DND-41 (cell line): ENCODE data around the gene TANC2.
A peak's percentile ranks its signal among the peaks of the same experiment; 100 is the strongest.

Experiments
- ATAC-seq: fragments of 200-7000 bp; cut with Tn5 transposase; 3 replicates; pipeline ENCODE4 v1.9.1; 2021; ENCODE audit warnings: low read depth; ENCODE audit not compliant: insufficient read depth
- DNase-seq: peaks from one replicate; pipeline ENCODE4 v3.0.0-alpha.2; 2020
- H2AFZ ChIP-seq: 2 replicates; pipeline ENCODE4 v1.6.0; 2012; ENCODE audit warnings: low read depth, low read length
- H3K27ac ChIP-seq: 2 replicates; pipeline ENCODE4 v1.5.1; 2012; ENCODE audit warnings: low read length, inconsistent platforms
- H3K27me3 ChIP-seq: fragments of 200-600 bp; sonication (generic); 2 replicates; pipeline ENCODE4 v1.6.0; 2012; ENCODE audit warnings: low read length, mild to moderate bottlenecking, inconsistent platforms; ENCODE audit not compliant: insufficient read depth, poor library complexity
- H3K36me3 ChIP-seq: 2 replicates; pipeline ENCODE4 v1.5.1; 2012; ENCODE audit warnings: low read length, inconsistent platforms; ENCODE audit not compliant: insufficient read depth
- H3K4me1 ChIP-seq: 2 replicates; pipeline ENCODE4 v1.5.1; 2012; ENCODE audit warnings: mild to moderate bottlenecking, low read length; ENCODE audit not compliant: insufficient read depth
- H3K4me2 ChIP-seq: 2 replicates; pipeline ENCODE4 v1.6.0; 2012; ENCODE audit warnings: mild to moderate bottlenecking, moderate library complexity, low read length, inconsistent platforms; ENCODE audit not compliant: insufficient read depth
- H3K4me3 ChIP-seq, 2 experiments: fragments of 200-600 bp in 1 of 2; shearing (Covaris generic) in 1 of 2; 2 replicates each; pipeline ENCODE4 v1.5.1; 2012 to 2016; ENCODE audit warnings: inconsistent platforms in 2 of 2, low read length in 2 of 2, mild to moderate bottlenecking in 2 of 2, low read depth in 1 of 2, moderate library complexity in 1 of 2
- H3K79me2 ChIP-seq: 2 replicates; pipeline ENCODE4 v1.6.0; 2012; ENCODE audit warnings: low read length, inconsistent platforms; ENCODE audit not compliant: insufficient read depth
- H3K9ac ChIP-seq: 2 replicates; pipeline ENCODE4 v1.6.0; 2012; ENCODE audit warnings: low read depth, mild to moderate bottlenecking, inconsistent platforms, low read length, moderate library complexity
- H3K9me3 ChIP-seq: 2 replicates; pipeline ENCODE4 v1.5.1; 2012; ENCODE audit warnings: low read length, moderate library complexity, mild to moderate bottlenecking, inconsistent platforms; ENCODE audit not compliant: insufficient read depth, severe bottlenecking
- H4K20me1 ChIP-seq: 2 replicates; pipeline ENCODE4 v1.6.0; 2012; ENCODE audit warnings: low read length; ENCODE audit not compliant: insufficient read depth
- CTCF ChIP-seq: IDR thresholded peaks from 2 replicates; pipeline ENCODE4 v1.5.1; 2012; ENCODE audit warnings: borderline replicate concordance, low read length, moderate library complexity, mild to moderate bottlenecking; ENCODE audit not compliant: poor library complexity, severe bottlenecking; ENCODE audit errors: extremely low read depth
- EZH2 ChIP-seq: IDR thresholded peaks from 3 replicates; pipeline ENCODE4 v1.6.1; 2012; ENCODE audit warnings: borderline replicate concordance, low read depth, mild to moderate bottlenecking, moderate library complexity, low read length, inconsistent platforms; ENCODE audit not compliant: severe bottlenecking

Gene TANC2

GRCh38 chr17:62984801-62985200 lies 18.8 kb downstream of the TANC2 start:
- no peaks in the 10 kb centered on the region for H3K4me1 ChIP-seq
- H3K27ac ChIP-seq = no peak overlapping the region
- H3K4me2 ChIP-seq = no peak overlapping the region
- no peaks in the 10 kb centered on the region for H3K27me3 ChIP-seq
- TF ChIP-seq EZH2 (no peak), CTCF (no peak)
- ATAC-seq = no peak
- peaks cover 20% of the 10 kb centered on the region for H3K9me3 ChIP-seq
- no peak overlapping the region for H2AFZ ChIP-seq
- no peaks in the 10 kb centered on the region for H3K36me3 ChIP-seq
- H4K20me1 ChIP-seq = peaks cover 3% of the 10 kb centered on the region; the same call in 1 of the 2 replicates
- H3K9ac ChIP-seq = no peak overlapping the region
- no peaks in the 10 kb centered on the region for H3K79me2 ChIP-seq
- no peak for DNase-seq
- H3K4me3 ChIP-seq = no peak overlapping the region

DNA sequence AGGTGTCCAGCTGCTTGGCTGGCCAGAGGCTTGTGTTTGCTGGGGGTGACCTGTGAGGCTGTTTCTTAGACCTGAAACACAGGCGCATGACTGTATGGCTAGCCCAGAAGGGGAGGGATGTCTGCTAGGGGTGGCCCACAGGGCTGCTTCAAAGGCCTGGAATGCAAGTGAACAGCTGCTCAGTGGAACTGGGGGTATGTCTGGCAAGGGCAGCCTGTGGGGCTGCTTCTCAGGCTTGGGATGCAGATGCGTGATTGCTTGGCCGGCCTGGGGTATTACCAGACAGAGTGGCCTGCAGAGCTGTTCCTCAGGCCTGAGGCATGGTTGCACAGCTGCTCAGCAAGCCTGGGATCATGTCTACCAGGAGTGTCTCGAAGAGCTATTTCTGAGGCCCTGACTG lies 20.5 kb downstream of the TANC2 start:
- Histone ChIP-seq H3K79me2 (no peaks in the 10 kb centered on the region), H4K20me1 (peaks cover 3% of the 10 kb centered on the region; the same call in 1 of the 2 replicates)

DNA sequence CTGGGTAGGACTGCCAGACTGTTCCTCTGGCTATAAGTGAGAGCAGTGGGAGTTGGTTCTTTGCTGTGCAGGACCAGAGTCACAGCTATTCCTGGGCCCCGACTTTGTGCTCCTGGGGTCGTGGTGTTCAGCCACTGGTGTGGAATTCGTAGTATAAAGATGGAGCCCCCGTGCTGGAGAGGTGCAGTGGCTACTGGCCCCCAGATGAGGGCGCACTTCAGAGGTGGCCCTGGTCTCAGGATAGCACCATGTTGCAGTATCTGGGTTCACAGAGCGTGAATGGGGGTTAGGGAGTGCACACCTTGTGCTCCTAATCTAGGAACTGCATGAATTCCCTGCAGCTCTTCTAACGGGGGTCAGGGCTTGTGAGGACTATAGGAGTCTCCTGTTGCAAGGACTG lies 21.1 kb downstream of the TANC2 start:
- Histone ChIP-seq H3K79me2 (no peaks in the 10 kb centered on the region), H4K20me1 (peaks cover 3% of the 10 kb centered on the region; the same call in 1 of the 2 replicates), H3K4me3 (no peak overlapping the region), H3K27ac (no peak overlapping the region), H3K27me3 (no peaks in the 10 kb centered on the region), H3K9me3 (peaks cover 20% of the 10 kb centered on the region), H3K36me3 (no peaks in the 10 kb centered on the region), H3K9ac (no peak overlapping the region), H2AFZ (no peak overlapping the region), H3K4me2 (no peak overlapping the region), H3K4me1 (no peaks in the 10 kb centered on the region)
- TF ChIP-seq CTCF (peak; percentile 54), EZH2 (no peak)
- ATAC-seq (no peak), DNase-seq (no peak)

More for the DNA sequence above, 20.5 kb downstream of the TANC2 start:
- ATAC-seq (no peak), DNase-seq (no peak)
- Histone ChIP-seq H3K4me2 (no peak overlapping the region), H3K4me3 (no peak overlapping the region), H3K27me3 (no peaks in the 10 kb centered on the region), H3K4me1 (no peaks in the 10 kb centered on the region), H3K9me3 (peaks cover 20% of the 10 kb centered on the region), H2AFZ (no peak overlapping the region), H3K9ac (no peak overlapping the region), H3K36me3 (no peaks in the 10 kb centered on the region), H3K27ac (no peak overlapping the region)
- TF ChIP-seq EZH2 = no peak
- TF ChIP-seq CTCF = no peak

GRCh38 chr17:62989501-62989900 lies 23.5 kb downstream of the TANC2 start:
- H3K9ac ChIP-seq = no peak overlapping the region
- H3K36me3 ChIP-seq = no peaks in the 10 kb centered on the region
- H3K27me3 ChIP-seq = no peaks in the 10 kb centered on the region
- H3K4me2 ChIP-seq = no peak overlapping the region
- no peak overlapping the region for H3K4me3 ChIP-seq
- no peaks in the 10 kb centered on the region for H3K79me2 ChIP-seq
- H4K20me1 ChIP-seq = peaks cover 3% of the 10 kb centered on the region; the same call in 1 of the 2 replicates
- no peak overlapping the region for H2AFZ ChIP-seq
- ATAC-seq (no peak), DNase-seq (no peak)
- no peak for TF ChIP-seq CTCF
- no peak for TF ChIP-seq EZH2
- no peaks in the 10 kb centered on the region for H3K4me1 ChIP-seq
- H3K9me3 ChIP-seq = peaks cover 12% of the 10 kb centered on the region
- H3K27ac ChIP-seq = no peak overlapping the region
